ENCODE data around the gene OSTC. TPM values are rescaled to one million over a fixed set of nuclear protein-coding genes. Genes with fewer than 3 reads are reported as not detected.
"Not testable (repeated sequence)": the region's sequence is repeated elsewhere in the genome, so short reads cannot be mapped to it uniquely, and the experiment has no call there.

OSTC gene
- total RNA-seq, 2 experiments from 2014 or later, result 55.0 to 58.4 TPM

GRCh38 chr4:108709234-108709633 lies 58.8 kb downstream of the OSTC start:
- DNase-seq (no peak), ATAC-seq (ENCODE audit: low read depth) (no peak)
- Mint-ChIP-seq H3K27me3 (no peaks in the 10 kb centered on the region), H3K9me3 (no peaks in the 10 kb centered on the region), H3K36me3 (no peaks in the 10 kb centered on the region), H3K27ac (no peak overlapping the region), H3K4me3 (no peak overlapping the region), H3K4me1 (no peaks in the 10 kb centered on the region)
- POLR2A ChIA-PET, result no interaction called here

GRCh38 chr4:108709722-108710121 lies 59.3 kb downstream of the OSTC start:
- no peaks in the 10 kb centered on the region for H3K4me1 Mint-ChIP-seq
- DNase-seq (no peak), ATAC-seq (ENCODE audit: low read depth) (no peak)
- H3K9me3 Mint-ChIP-seq, result no peaks in the 10 kb centered on the region
- no peak overlapping the region for H3K4me3 Mint-ChIP-seq
- no peaks in the 10 kb centered on the region for H3K36me3 Mint-ChIP-seq
- no peak overlapping the region for H3K27ac Mint-ChIP-seq
- POLR2A ChIA-PET, result no interaction called here
- H3K27me3 Mint-ChIP-seq, result no peaks in the 10 kb centered on the region

GRCh38 chr4:108710578-108710977 lies 60.2 kb downstream of the OSTC start:
- DNase-seq; H3K9me3 Mint-ChIP-seq; H3K4me3 Mint-ChIP-seq; H3K36me3 Mint-ChIP-seq; H3K4me1 Mint-ChIP-seq; H3K27me3 Mint-ChIP-seq; POLR2A ChIA-PET; ATAC-seq (ENCODE audit: low read depth); H3K27ac Mint-ChIP-seq: not testable (repeated sequence)

- Mint-ChIP-seq H3K4me1 (no peaks in the 10 kb centered on the region), H3K9me3 (no peaks in the 10 kb centered on the region), H3K36me3 (no peaks in the 10 kb centered on the region), H3K27me3 (no peaks in the 10 kb centered on the region), H3K27ac (no peak overlapping the region), H3K4me3 (no peak overlapping the region)
- POLR2A ChIA-PET, result no interaction called here
- ATAC-seq (ENCODE audit: low read depth) (no peak), DNase-seq (no peak)
Measured at GRCh38 chr4:108714880-108715279, 64.5 kb downstream of the OSTC start.

- Mint-ChIP-seq H3K4me3 (no peak overlapping the region), H3K27ac (no peak overlapping the region), H3K9me3 (no peaks in the 10 kb centered on the region), H3K4me1 (no peaks in the 10 kb centered on the region), H3K27me3 (peaks cover 2% of the 10 kb centered on the region), H3K36me3 (no peaks in the 10 kb centered on the region)
- DNase-seq (no peak), ATAC-seq (ENCODE audit: low read depth) (no peak)
- POLR2A ChIA-PET, result no interaction called here
Measured at GRCh38 chr4:108716340-108716739, 65.9 kb downstream of the OSTC start.

GRCh38 chr4:108717386-108717785 lies 67.0 kb downstream of the OSTC start:
- POLR2A ChIA-PET, result no interaction called here
- peaks cover 5% of the 10 kb centered on the region for H3K27me3 Mint-ChIP-seq
- H3K4me3 Mint-ChIP-seq, result no peak overlapping the region
- H3K27ac Mint-ChIP-seq, result no peak overlapping the region
- ATAC-seq (ENCODE audit: low read depth), result no peak
- H3K36me3 Mint-ChIP-seq, result no peaks in the 10 kb centered on the region
- DNase-seq, result no peak
- H3K9me3 Mint-ChIP-seq, result no peaks in the 10 kb centered on the region
- H3K4me1 Mint-ChIP-seq, result no peaks in the 10 kb centered on the region

Other genes starting within 250 kb of the OSTC start
- 1,000 to 10,000 TPM; 1,432 to 1,506 TPM for gene RPL34, start 30.0 kb upstream of the OSTC start, total RNA-seq
- not detected for gene ETNPPL, start 112.5 kb downstream of the OSTC start, total RNA-seq